Sigmoid colon (tissue), 4 donors: ENCODE measurements around the gene CYB561A3.

Experiments
- CTCF ChIP-seq, 4 experiments: fragments of 450-650 bp in 3 of 4; fragments of 200-600 bp in 1 of 4; IDR thresholded peaks; one replicate each; pipeline ENCODE4 v1.5.1; 2016 to 2019; ENCODE audit warnings: antibody characterized with exemption in 4 of 4, mild to moderate bottlenecking in 3 of 4, moderate library complexity in 2 of 4
- POLR2A ChIP-seq, 2 donors: fragments of 450-650 bp; IDR thresholded peaks; one replicate each; pipeline ENCODE4 v1.6.1; 2016; ENCODE audit warnings: antibody characterized with exemption in 2 of 2, mild to moderate bottlenecking in 2 of 2, moderate library complexity in 2 of 2
- POLR2AphosphoS5 ChIP-seq, 4 donors: sonication (generic); formaldehyde crosslinking; IDR thresholded peaks; one replicate each; pipeline ENCODE4 v1.6.1; 2017; ENCODE audit warnings: antibody characterized with exemption in 4 of 4

GRCh38 chr11:61404103-61404502, 42.4 kb upstream of the CYB561A3 start:
- TF ChIP-seq CTCF (IDR thresholded peaks at IDR 0.05) (no peak), POLR2A (IDR thresholded peaks at IDR 0.05) (no peak), POLR2AphosphoS5 (IDR thresholded peaks at IDR 0.05) (no peak)
